Stimulated activated CD4-positive, alpha-beta T cell treated with anti-CD3 and anti-CD28 coated beads, Interleukin-1b, Interleukin-23, amount 100 ng/mL, for 1 hour (primary cell): ENCODE data around the gene PRKAG2.
"Not testable (repeated sequence)": the region's sequence is repeated elsewhere in the genome, so short reads cannot be mapped to it uniquely, and the experiment has no call there.

Experiments
- DNase-seq, 2 donors: peaks; one replicate each; pipeline ENCODE4 v3.0.0-alpha.2; 2020; ENCODE audit warnings: low read depth in 2 of 2

The PRKAG2 gene

GRCh38 chr7:151835636-151836035 is 41.3 kb downstream of the PRKAG2 start:
- DNase-seq: no peak

- no peak for DNase-seq
Measured at GRCh38 chr7:151834271-151835035, 42.5 kb downstream of the PRKAG2 start.

GRCh38 chr7:151833691-151834090 is 43.2 kb downstream of the PRKAG2 start:
- DNase-seq: no peak

GRCh38 chr7:151833213-151833651 is 43.7 kb downstream of the PRKAG2 start:
- DNase-seq: no peak

GRCh38 chr7:151832656-151833055 is 44.3 kb downstream of the PRKAG2 start:
- DNase-seq: no peak

- DNase-seq: no peak
Measured at GRCh38 chr7:151832138-151832537, 44.8 kb downstream of the PRKAG2 start.

GRCh38 chr7:151831606-151832005 is 45.3 kb downstream of the PRKAG2 start:
- DNase-seq: no peak

- DNase-seq: no peak
Measured at GRCh38 chr7:151830121-151830830, 46.6 kb downstream of the PRKAG2 start.

GRCh38 chr7:151829707-151830106 is 47.2 kb downstream of the PRKAG2 start:
- DNase-seq: no peak

- no peak for DNase-seq
Measured at GRCh38 chr7:151827620-151828019, 49.3 kb downstream of the PRKAG2 start.

GRCh38 chr7:151826316-151826715 is 50.6 kb downstream of the PRKAG2 start:
- DNase-seq: not testable (repeated sequence)

- DNase-seq: no peak
Measured at GRCh38 chr7:151825721-151826120, 51.2 kb downstream of the PRKAG2 start.

GRCh38 chr7:151824373-151824933 is 52.5 kb downstream of the PRKAG2 start:
- DNase-seq: no peak

- DNase-seq: no peak
Measured at GRCh38 chr7:151823566-151824372, 53.1 kb downstream of the PRKAG2 start.

- no peak for DNase-seq
Measured at GRCh38 chr7:151822541-151823181, 54.3 kb downstream of the PRKAG2 start.

- DNase-seq: no peak
Measured at GRCh38 chr7:151821806-151822540, 54.9 kb downstream of the PRKAG2 start.

GRCh38 chr7:151821226-151821625 is 55.7 kb downstream of the PRKAG2 start:
- DNase-seq: no peak

- DNase-seq: no peak
Measured at GRCh38 chr7:151820491-151821105, 56.3 kb downstream of the PRKAG2 start.

GRCh38 chr7:151819866-151820265 is 57.0 kb downstream of the PRKAG2 start:
- no peak for DNase-seq
